Measurements from ENCODE around the gene CPEB2.
A peak's percentile ranks its signal among the peaks of the same experiment; 100 is the strongest.

CPEB2 gene

DNA sequence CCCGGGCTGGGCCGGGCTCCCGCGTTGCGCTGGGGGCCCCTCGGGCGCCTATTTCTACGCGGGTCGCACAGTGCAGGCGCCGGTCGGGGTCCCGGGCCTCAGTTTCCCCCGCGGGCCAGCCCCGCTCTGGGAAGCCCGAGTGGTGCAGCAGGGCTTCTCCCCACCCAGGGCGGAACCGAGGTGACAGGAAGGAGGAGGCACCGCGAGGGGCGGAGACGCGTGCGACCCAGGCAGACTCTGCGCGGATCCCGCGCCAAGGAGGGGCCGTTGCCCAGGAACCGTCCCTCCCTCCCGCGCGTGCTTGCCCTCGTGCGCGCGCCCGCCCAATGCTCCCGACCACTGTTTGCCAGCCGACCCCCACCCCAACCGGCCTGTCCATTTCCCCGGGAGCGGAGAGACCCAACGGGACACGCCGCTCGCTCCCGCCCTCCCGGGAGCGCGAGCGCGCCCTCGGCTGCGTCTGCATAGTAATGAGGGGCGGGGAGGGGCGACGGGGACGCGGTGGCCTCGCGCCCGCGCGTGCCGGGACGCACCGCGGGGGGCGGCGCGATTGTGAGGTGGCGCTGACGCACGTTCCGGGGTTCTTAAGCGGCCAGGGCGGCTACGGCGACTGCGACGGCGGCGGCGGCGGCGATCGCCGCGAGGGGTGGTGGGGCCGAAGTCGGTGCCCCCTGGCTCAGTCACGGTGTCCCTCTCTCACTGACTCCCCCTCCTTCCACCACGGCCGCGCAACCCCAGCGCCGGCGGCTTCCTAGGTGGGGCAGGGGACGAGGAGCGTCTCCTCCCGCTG, at the start of gene CPEB2:
Gene CPEB2, plus strand, starts transcription at position 613 of the 790 bp plus-strand sequence. CDS start 193 bp downstream, outside the sequence.
- DNase-seq (ENCODE audit: low read depth) = peak; percentile 64

DNA sequence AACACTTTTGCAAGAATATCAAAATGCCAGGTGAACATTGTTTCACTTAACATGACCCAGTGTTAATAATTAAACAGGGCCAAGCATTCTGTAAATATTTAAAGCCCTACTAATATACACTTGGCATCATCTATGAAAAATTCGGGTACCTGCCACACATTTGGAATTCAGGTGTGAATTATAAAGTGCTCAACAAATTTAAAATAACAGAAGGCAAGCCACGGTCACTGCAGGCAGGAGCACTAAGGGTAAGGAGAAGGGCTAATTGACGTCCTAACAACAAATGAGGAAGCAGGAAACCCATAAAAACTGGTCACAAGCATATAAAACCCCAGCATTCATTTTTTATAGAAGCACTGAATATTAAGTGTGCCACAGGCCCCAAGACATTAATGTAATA, 43.8 kb upstream of the CPEB2 start:
- DNase-seq (ENCODE audit: low read depth) = no peak

DNA sequence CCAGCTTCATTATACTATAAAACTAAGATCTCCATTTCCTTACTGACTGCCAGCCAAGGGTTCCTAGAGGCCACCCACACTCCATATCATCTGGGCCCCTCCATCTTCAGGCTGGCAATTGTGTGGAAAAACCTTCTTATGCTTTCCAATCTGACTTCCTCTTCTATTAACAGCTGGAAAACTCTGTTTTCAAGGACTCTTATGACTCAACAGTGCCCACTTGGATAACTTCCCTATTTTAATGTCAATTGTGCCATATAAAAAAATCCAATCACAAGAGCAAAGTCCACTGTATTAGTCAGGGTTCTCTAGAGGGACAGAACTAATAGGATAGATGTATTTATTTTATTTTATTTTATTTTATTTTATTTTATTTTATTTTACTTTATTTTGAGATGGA, 41.0 kb upstream of the CPEB2 start:
- DNase-seq (ENCODE audit: low read depth) = no peak

DNA sequence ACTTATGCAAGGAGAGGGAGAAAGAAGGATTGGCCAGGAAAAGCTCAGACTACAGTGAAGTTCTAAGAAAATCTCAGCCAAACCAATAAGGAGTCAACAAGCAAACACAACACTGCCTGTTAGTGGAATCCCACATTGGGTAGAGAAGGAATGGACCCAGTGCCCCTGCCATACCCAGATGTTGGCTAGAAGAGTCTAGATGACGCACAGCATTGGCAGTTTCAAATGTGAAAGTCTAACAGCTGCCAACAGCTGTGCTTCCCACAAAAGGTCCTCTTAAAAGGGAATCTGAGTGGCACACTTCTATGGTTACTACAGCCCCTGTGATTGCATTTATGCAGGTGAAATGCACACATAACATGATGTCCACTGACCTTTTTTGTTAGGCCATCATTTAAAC, 37.2 kb upstream of the CPEB2 start:
- no peak for DNase-seq (ENCODE audit: low read depth)

DNA sequence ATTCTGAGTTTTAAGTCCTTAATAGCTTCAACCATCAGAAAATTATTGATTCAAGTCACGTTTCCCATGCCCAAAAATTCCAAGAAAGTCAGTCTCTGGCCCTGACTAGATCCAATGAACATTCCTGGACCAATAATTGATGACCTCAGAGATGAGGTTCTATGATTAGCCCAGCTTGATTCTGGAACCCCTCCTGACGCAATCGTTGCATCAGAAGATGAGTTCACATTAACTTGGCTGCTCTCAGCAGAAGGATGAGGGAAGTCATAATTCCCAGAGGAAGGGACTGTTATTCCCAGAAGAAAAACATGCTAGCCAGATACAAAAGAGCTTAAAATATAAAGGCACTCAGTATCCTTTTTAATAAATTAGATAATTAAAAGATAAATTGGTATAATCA, 34.3 kb upstream of the CPEB2 start:
- DNase-seq (ENCODE audit: low read depth) = no peak

DNA sequence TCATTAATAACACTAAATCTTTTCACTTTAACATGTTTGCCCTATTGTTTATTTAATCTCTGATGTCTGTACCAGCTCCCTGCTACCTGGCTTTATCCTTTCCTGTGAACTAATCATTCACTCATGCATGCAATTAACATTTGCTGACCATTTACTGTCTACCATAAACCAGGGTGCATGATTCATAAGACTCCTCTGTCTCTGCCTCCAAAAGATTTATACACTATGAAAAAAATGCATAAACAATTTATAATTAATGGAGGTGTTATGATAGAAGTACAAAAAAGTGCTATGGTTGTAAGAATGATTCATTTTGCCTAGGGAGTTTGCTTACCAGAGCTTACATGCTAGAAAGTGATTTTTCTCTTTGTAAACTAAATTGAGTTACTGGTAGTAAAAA, 24.5 kb upstream of the CPEB2 start:
- DNase-seq (ENCODE audit: low read depth) = no peak

DNA sequence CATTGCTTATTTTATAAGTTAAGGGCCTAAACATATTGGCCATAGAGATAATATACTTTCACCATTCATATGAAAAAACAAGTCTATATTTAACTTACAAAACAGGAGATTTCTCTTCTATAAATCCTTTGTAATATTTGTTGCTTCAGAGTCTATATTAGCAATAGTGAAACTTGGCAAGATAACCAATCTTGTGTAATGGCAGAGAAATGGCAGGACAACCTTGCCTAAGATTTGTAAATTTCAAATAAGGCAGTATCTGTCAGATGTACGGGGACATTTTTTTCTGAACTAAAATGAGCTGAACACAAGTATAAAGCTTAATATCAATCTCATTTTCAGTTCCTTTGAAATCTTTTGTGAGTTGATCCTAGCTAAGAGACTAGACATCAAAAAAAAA, 17.8 kb upstream of the CPEB2 start:
- no peak for DNase-seq (ENCODE audit: low read depth)

DNA sequence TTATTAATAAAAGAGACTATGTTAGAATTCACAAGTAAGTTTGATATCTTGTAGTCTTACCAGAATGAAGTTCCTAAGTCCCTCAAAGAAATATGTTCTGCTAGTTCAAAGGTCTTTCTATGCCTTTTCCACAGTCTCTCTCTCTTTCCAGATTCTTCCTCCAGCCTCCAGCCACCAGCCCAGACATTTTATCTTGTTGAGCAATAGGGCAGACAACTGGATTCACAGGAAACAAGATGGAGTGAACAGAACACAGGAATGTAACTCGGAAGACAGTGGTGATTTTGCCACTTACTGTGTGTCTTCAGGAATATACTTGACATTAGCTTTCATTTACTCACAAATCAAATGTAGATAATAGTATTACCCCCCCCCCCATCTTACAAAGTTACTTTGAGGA, 17.1 kb upstream of the CPEB2 start:
- no peak for DNase-seq (ENCODE audit: low read depth)

DNA sequence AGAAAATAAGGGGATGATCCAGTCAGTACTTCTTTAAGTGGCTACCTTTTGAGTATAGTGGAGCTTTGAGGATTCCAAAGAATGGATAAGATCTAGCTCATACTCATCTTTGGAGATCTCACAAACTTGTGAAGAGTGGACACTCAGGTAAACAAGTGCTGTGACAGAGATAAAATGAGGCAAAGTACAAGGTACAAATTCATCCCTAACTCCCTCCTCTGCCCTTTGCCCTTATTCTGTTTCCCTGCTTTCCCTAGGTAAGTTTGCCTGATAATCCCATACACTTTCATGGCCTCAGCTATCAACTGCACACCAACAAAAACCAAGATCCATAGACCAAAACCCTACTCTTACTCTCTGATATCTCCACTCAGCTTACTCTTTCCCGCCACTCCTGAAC, 16.4 kb upstream of the CPEB2 start:
- no peak for DNase-seq (ENCODE audit: low read depth)

DNA sequence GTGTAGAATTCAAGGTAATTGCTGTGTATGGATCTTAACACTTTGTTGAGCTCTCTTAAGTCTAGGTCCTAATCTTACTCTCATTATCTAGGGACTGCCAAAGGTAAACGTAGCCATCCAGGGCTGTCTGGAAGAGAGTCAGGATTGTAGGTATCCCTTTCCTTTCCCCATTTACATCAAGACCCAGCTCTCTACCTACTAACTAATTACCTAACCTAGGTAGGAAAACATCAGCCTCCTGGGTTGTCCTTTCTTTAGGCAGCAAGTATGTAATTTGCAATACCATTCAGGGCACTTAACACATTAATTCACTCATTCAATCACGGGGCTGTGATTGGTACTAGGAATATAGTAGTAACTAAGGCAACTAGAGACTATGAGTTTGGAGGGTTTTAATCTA, 15.2 kb upstream of the CPEB2 start:
- no peak for DNase-seq (ENCODE audit: low read depth)

DNA sequence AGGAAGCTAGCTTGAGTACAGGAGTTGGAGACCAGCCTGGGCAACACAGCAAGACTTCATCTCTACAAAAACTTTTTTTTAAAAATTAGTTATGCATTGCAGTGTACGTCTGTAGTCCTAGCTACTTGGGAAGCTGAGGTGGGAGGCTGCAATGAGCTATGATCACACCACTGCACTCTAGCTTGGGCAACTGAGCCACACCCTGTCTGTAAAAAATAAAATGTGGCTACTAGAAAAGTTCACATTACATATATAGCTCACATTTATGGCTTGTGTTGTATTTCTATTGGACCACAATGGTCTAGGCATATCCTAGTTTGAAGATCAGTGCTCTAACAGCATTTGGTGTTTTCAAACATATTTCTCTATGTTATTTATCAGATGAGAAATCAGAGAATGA, 11.8 kb upstream of the CPEB2 start:
- no peak for DNase-seq (ENCODE audit: low read depth)

DNA sequence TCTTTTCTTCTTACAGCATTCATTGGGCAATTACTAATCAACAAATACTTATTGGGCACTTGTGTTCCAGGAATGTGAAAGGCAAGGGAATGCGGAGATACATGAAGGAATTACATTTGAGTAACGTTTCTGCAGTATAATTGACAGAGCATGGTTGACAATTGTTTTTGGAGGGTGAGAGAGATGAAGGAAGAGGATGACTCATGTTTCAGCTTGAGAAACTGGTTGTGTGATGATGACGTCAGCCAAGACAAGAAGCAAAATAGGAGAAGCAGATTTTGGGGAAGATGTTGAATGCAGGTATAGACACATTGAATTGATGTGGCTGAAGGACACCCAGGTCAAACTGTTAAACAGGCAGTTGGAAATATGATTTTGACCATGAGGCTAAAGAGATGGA, 8.0 kb upstream of the CPEB2 start:
- no peak for DNase-seq (ENCODE audit: low read depth)

DNA sequence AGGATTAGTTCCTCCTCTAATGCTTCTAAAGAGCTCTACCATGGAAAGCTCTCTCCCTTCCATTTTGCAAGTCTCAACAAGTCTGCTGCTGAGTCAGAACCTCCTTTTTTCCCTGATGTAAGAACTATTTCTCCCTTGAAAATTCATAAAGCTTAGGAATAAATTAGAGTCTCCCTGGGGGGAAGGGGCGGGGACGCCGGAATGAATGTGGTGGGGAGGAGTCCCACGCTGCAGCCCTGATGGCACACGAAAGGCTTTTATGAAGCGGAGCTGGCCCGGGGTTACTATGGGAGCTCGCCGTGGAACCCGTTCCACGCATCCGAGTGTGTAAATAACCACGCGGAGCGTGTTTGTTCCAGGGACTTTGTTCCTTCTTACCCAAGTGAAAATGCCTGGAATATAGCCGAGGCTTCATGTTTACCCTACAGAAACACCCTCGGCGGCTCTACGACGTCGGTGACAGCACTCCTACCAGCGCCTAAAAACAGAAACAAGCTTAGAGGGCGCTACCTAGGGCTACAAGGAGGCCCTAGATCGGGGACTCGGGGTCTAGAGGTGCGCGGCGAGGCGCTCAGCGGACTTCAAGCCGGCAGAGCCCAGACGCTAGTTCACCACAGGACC, 923 bp upstream of the CPEB2 start:
- peak; percentile 29 for DNase-seq (ENCODE audit: low read depth)

DNA sequence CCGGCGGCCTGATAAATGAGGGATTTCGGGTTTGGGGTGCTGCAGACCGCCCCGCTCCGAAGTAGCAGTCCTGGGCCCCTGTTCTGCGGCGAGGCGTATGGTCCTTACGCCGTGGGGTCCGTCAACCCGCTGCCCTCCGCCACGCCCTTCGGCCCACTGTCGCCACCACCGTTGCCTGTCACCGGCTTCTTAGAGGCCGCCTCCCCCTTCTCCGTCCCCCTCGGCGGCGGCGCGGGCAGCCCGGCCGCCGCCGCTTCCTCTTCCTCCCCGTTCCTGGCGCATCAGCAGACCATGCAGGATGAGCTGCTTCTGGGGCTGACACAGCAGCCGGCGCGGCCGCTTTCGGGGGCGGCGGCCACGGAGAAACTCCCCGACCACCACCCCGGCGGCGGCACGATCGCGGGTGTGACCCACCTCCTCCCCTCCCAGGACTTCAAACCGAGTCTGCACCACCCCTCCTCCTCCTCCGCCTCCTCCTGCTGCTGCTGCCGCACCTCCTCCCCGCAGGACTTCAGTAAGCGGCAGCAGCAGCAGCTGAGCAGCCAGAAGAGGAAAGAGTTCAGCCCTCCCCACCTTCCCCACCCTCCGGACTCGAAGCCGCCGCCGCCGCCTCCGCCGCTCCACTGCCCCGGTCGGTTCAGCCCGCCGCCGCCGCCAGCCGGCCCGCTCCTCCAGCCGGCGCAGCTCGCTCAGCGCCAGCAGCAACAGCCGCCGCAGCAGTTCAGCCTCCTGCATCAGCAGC, 549 bp downstream of the CPEB2 start:
- DNase-seq (ENCODE audit: low read depth) = peak; percentile 40

DNA sequence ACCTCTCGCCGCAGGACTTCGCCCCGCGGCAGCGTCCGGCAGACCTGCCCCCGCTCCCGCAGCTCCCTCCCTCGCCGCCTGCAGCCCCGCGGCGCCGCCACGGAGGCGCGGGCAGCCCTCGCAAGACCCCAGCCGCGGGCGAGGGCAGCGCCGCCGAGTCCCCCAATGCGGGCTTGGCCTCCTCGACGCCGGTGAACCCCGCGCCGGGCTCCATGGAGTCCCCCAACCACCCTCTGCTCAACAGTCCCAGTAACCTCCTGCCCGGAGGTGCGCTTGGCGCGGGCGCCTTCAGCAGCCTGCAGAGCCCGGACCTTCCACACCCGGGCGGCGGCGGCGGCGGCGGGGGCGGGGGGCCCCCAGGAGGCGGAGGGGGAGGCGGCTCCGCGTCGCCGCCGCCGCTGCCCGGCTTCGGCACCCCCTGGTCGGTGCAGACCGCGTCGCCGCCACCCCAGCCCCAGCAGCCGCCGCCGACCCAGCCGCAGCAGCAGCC, 1.2 kb downstream of the CPEB2 start:
- DNase-seq (ENCODE audit: low read depth) = no peak

DNA sequence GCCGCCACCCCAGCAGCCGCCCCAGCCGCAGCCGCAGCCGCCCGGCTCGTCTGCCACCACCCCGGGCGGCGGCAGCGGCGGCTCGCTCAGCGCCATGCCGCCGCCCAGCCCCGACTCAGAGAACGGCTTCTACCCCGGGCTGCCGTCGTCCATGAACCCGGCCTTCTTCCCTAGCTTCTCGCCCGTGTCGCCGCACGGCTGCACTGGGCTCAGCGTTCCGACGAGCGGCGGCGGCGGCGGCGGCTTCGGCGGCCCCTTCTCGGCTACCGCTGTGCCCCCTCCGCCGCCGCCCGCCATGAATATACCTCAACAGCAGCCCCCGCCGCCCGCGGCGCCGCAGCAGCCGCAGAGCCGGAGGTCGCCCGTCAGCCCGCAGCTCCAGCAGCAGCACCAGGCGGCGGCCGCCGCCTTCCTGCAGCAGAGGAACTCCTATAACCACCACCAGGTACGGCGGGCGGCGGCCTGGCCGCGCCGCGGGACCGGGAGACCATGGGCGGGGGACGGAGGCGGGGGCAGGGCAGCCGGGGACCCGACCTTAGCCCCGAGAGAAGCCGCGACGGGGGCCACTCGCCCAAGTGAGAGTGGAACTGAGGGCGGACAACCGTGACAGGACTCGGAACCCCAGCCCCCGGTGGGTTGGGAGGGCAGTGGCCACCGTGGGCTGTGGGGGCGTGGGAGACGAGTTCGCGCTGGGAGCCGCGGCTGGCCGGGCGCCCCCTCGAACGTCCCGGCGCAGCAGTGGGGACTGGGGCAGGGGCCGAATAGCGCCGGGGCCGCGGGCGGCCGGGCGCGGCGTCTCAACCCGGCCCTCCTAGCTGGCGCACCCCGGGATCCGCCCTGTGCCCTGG, 1.8 kb downstream of the CPEB2 start:
- peak; percentile 12 for DNase-seq (ENCODE audit: low read depth)

DNA sequence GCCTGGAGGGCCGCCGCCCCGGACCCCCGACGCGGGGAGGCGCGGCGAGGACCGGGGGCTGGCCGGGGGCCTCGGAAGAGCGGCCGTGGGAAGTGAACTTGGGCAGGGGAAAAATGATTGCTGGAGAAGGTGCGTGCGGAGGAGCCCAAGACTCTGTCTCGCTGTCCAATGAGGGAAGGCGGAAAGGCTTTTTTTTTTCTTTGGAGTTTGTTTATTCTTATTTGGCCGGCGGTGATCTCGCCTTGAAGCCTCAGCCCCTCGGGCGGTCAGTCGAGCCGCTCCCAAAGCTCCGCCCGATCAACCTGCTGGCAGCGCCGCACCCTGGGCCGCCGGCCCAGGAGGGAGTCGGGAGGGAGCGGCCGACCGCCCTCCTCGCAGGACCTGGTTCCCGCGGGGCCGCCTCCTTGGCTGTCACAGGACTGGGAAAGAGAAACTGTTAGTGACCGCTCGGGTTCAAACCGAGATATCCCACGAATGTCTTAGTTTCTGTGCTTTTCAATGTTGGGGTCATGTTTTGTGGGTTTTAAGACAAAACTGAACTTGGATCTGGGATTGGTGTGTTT, 2.5 kb downstream of the CPEB2 start:
- DNase-seq (ENCODE audit: low read depth) = no peak

DNA sequence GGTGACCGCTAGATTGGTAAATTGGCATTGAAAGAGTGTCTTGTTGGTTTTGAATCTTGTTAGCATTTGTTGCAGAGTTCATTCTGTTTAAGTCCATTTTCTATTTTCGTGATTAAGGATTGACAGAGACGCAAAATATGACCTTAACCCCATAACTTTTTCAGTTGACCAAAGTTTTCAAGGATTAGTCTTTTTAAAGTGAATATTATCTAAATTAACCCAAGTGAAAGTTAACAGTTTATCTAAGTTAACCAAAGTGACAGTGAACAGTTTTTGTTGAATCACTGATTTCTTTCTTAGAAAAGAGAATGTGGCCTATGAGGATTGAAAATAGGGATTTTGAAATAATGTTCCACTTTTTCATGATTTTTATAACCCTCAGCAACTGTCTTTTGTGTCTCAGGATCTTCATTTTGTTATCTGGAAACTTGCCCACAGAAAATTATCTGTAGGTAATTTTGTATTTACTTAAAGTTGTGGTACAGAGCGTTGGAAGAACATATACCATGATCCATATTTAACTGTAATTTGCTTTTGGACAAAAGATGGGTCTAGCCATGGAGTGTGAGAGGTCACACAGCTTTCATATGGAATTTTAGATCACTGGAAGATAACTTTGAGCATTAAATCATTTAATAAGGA, 3.3 kb downstream of the CPEB2 start:
- DNase-seq (ENCODE audit: low read depth) = no peak

DNA sequence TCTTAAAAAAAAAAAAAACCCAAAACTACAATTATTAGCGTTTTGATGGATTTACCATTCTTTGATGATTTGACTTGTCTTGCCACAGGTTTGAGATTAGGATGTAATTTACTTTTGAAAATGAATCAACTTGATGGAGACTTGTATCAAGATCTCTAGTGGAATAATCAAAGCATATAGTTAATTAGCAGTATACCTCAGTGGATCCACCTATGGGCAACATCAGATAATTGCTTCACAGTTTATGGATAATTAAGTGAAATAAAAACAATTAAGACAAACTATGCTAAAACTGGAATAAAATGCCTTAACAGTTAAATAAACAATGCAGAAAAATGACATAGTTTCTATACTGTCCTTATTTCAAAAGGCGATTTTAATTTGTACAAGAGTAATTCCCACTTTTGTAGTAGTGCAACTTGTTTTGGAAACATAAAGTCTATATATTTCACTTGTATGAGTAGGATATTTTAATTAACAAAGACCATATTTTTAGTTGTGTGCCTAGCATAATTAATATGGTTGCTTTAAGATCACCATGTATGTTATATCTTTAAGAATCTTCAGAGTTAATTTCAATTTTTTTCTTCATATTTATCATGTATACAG, 4.2 kb downstream of the CPEB2 start:
- no peak for DNase-seq (ENCODE audit: low read depth)

DNA sequence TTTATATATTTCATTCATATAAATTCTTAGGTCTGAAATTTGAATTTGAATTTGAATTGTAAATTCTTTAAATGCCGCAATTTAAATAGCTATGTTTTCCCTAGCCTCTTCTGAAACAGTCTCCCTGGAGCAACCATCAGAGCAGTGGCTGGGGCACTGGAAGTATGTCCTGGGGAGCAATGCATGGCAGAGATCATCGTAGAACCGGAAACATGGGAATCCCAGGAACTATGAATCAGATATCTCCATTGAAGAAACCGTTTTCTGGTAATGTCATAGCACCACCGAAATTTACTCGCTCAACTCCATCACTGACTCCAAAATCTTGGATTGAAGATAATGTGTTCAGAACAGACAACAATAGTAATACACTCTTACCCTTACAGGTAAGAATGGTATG, 4.9 kb downstream of the CPEB2 start:
- no peak for DNase-seq (ENCODE audit: low read depth)
